Tibial nerve (tissue), 4 donors: ENCODE data around the gene CHD6. TPM values are rescaled to one million over a fixed set of nuclear protein-coding genes. Genes with fewer than 3 reads are reported as not detected.

Experiments used
- DNase-seq, 2 donors: peaks; one replicate each; pipeline ENCODE4 v3.0.0-alpha.2; 2019; ENCODE audit warnings: low spot score in 2 of 2
- H3K27ac ChIP-seq, 4 donors: fragments of 200-600 bp; sonication (generic) in 3 of 4; one replicate each; pipeline ENCODE4 v1.5.1; 2017 to 2019; ENCODE audit warnings: mild to moderate bottlenecking in 1 of 4
- H3K27me3 ChIP-seq, 2 donors: fragments of 200-600 bp; sonication (generic) in 1 of 2; one replicate each; pipeline versions ENCODE4 v1.5.1 to v1.6.0; 2017 to 2019
- H3K36me3 ChIP-seq, 3 donors: fragments of 200-600 bp; sonication (generic); one replicate each; pipeline ENCODE4 v1.5.1; 2018 to 2019
- H3K4me1 ChIP-seq, 4 donors: fragments of 200-600 bp; sonication (generic) in 3 of 4; one replicate each; pipeline ENCODE4 v1.5.1; 2017 to 2019
- H3K4me3 ChIP-seq, 4 donors: fragments of 200-600 bp; sonication (generic) in 3 of 4; one replicate each; pipeline ENCODE4 v1.5.1; 2017 to 2019; ENCODE audit warnings: mild to moderate bottlenecking in 1 of 4, moderate library complexity in 1 of 4
- H3K9me3 ChIP-seq, 4 donors: fragments of 200-600 bp; sonication (generic) in 3 of 4; one replicate each; pipeline ENCODE4 v1.5.1; 2017 to 2019
- CTCF ChIP-seq, 5 experiments: fragments of 200-600 bp in 3 of 5; fragments of 450-650 bp in 2 of 5; sonication (generic) in 3 of 5; IDR thresholded peaks; one replicate each; pipeline ENCODE4 v1.5.1; 2016 to 2019; ENCODE audit warnings: antibody characterized with exemption in 5 of 5, mild to moderate bottlenecking in 3 of 5, moderate library complexity in 2 of 5
- EP300 ChIP-seq, 2 donors: sonication (generic); formaldehyde crosslinking; IDR thresholded peaks; one replicate each; pipeline ENCODE4 v1.6.1; 2017; ENCODE audit warnings: antibody characterized with exemption in 2 of 2, mild to moderate bottlenecking in 1 of 2
- POLR2A ChIP-seq, 2 donors: fragments of 450-650 bp; IDR thresholded peaks; one replicate each; pipeline ENCODE4 v1.6.1; 2017; ENCODE audit warnings: antibody characterized with exemption in 2 of 2, mild to moderate bottlenecking in 2 of 2, moderate library complexity in 2 of 2
- WGBS, 2 donors: methylation state at CpG; one replicate each; pipeline ENCODE4 v1.1.5; 2018; 5-methylcytosine and 5-hydroxymethylcytosine counted together
- total RNA-seq, 4 donors: library from RNA; depleted of rRNA; stranded (reverse); fragments of >200 nt; gene quantifications; one replicate each; pipeline ENCODE4 v1.1.0, GENCODE V29; 2016

The CHD6 gene
- total RNA-seq, 4 donors from 2014 or later: 52.0 to 58.2 (median 54.9) TPM

- no peak for TF ChIP-seq POLR2A (IDR thresholded peaks at IDR 0.05)
- TF ChIP-seq EP300 (IDR thresholded peaks at IDR 0.05): no peak
- no peak for TF ChIP-seq CTCF (IDR thresholded peaks at IDR 0.05)
- no peak for DNase-seq
- H3K27ac ChIP-seq: no peak overlapping the region
- H3K4me1 ChIP-seq: peaks cover 0 to 7% (median 0%) of the 10 kb centered on the region in 4 donors
- H3K4me3 ChIP-seq: no peak overlapping the region
- no peaks in the 10 kb centered on the region for H3K36me3 ChIP-seq
- H3K9me3 ChIP-seq: peaks cover 0 to 7% (median 0%) of the 10 kb centered on the region in 4 donors
- H3K27me3 ChIP-seq: no peaks in the 10 kb centered on the region
- WGBS, 2 donors: 72 to 75% methylated on average over 9 of the region's 9 CpGs
These were observed 242.3 kb downstream of the CHD6 start for GRCh38 chr20:41375846-41376245.

- no peaks in the 10 kb centered on the region for H3K4me1 ChIP-seq
- DNase-seq: no peak
- no peak for TF ChIP-seq EP300 (IDR thresholded peaks at IDR 0.05)
- no peak for TF ChIP-seq CTCF (IDR thresholded peaks at IDR 0.05)
- no peak for TF ChIP-seq POLR2A (IDR thresholded peaks at IDR 0.05)
- no peak overlapping the region for H3K4me3 ChIP-seq
- peaks cover 0 to 8% (median 0%) of the 10 kb centered on the region in 4 donors for H3K9me3 ChIP-seq
- no peak overlapping the region for H3K27ac ChIP-seq
- 70 to 72% methylated on average over 8 to 9 of the region's 9 CpGs for WGBS, 2 donors
- H3K27me3 ChIP-seq: no peaks in the 10 kb centered on the region
- no peaks in the 10 kb centered on the region for H3K36me3 ChIP-seq
These were observed 244.0 kb downstream of the CHD6 start for GRCh38 chr20:41373931-41374920.

- Histone ChIP-seq H3K4me3 (no peak overlapping the region), H3K9me3 (peaks cover 0 to 8% (median 0%) of the 10 kb centered on the region in 4 donors), H3K27me3 (no peaks in the 10 kb centered on the region), H3K4me1 (no peaks in the 10 kb centered on the region), H3K27ac (no peak overlapping the region), H3K36me3 (no peaks in the 10 kb centered on the region)
- TF ChIP-seq POLR2A (IDR thresholded peaks at IDR 0.05): no peak
- TF ChIP-seq EP300 (IDR thresholded peaks at IDR 0.05): no peak
- TF ChIP-seq CTCF (IDR thresholded peaks at IDR 0.05): no peak
- 49 to 54% methylated on average over 11 of the region's 11 CpGs for WGBS, 2 donors
- no peak for DNase-seq
These were observed 244.9 kb downstream of the CHD6 start for GRCh38 chr20:41373251-41373783.

- no peaks in the 10 kb centered on the region for H3K36me3 ChIP-seq
- TF ChIP-seq CTCF (IDR thresholded peaks at IDR 0.05) (no peak), POLR2A (IDR thresholded peaks at IDR 0.05) (no peak), EP300 (IDR thresholded peaks at IDR 0.05) (no peak)
- WGBS, 2 donors: 95 to 96% methylated on average over 4 of the region's 4 CpGs
- H3K9me3 ChIP-seq: peaks cover 0 to 8% (median 0%) of the 10 kb centered on the region in 4 donors
- H3K27me3 ChIP-seq: peaks cover 0 to 14% of the 10 kb centered on the region in 2 donors
- H3K27ac ChIP-seq: no peak overlapping the region
- DNase-seq: no peak
- H3K4me1 ChIP-seq: peaks cover 0 to 9% (median 0%) of the 10 kb centered on the region in 4 donors
- H3K4me3 ChIP-seq: no peak overlapping the region
These were observed 246.8 kb downstream of the CHD6 start for GRCh38 chr20:41371371-41371770.

- Histone ChIP-seq H3K4me1 (peaks cover 0 to 16% (median 0%) of the 10 kb centered on the region in 4 donors), H3K4me3 (no peak overlapping the region), H3K27ac (no peak overlapping the region), H3K27me3 (peaks cover 0 to 24% of the 10 kb centered on the region in 2 donors), H3K36me3 (no peaks in the 10 kb centered on the region), H3K9me3 (peaks cover 0 to 8% (median 0%) of the 10 kb centered on the region in 4 donors)
- TF ChIP-seq POLR2A (IDR thresholded peaks at IDR 0.05) (no peak), EP300 (IDR thresholded peaks at IDR 0.05) (no peak), CTCF (IDR thresholded peaks at IDR 0.05) (no peak)
- 84 to 91% methylated on average over 5 of the region's 5 CpGs for WGBS, 2 donors
- no peak for DNase-seq
These were observed 248.0 kb downstream of the CHD6 start for GRCh38 chr20:41370176-41370575.
